GM19468 (cell line): ENCODE data around the gene RNU6-9.

ENCODE experiments used
- ATAC-seq: cut with Tn5 transposase; IDR thresholded peaks from one replicate; pipeline ENCODE4 v1.9.1; 2021; ENCODE audit warnings: mild to moderate bottlenecking, moderate library complexity, moderate number of reproducible peaks; ENCODE audit not compliant: unreplicated experiment; ENCODE audit errors: extremely low read depth

RNU6-9 gene

DNA sequence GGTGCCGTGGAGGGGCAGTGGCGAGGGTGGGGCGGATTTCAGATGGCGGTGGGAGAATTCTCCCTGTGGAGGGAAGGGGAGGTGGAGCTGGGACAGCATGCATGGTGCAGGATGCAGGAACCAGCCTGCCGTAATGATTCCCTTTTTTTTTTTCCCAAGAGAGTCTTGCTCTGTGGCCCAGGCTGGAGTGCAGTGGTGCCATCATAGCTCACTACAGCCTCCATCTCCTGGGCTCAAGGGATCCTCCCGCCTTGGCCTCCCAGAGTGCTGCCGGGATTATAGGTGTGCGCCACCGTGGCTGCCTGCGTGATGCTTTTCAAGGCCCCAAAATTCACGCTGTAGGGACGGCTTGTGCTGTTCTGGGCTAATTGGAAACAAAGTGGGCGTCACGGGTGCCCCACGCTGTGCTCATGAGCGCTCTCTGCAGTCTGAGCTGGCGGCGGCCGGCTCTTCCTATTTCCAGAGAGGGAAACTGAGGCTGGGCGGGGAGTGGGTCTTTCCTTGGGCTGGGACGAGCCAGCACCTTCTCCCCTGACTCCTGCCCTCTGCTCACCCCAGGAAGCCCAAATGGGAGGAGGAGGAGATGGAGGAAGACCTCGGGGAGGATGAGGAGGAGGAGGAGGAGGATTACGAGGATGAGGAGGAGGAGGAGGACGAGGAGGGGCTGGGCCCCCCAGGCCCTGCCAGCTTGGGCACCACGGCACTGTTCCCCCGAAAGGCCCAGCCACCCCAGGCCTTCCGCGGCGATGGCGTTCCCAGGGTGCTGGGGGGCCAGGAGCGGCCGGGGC, 38.8 kb downstream of the RNU6-9 start:
- no peak for ATAC-seq

DNA sequence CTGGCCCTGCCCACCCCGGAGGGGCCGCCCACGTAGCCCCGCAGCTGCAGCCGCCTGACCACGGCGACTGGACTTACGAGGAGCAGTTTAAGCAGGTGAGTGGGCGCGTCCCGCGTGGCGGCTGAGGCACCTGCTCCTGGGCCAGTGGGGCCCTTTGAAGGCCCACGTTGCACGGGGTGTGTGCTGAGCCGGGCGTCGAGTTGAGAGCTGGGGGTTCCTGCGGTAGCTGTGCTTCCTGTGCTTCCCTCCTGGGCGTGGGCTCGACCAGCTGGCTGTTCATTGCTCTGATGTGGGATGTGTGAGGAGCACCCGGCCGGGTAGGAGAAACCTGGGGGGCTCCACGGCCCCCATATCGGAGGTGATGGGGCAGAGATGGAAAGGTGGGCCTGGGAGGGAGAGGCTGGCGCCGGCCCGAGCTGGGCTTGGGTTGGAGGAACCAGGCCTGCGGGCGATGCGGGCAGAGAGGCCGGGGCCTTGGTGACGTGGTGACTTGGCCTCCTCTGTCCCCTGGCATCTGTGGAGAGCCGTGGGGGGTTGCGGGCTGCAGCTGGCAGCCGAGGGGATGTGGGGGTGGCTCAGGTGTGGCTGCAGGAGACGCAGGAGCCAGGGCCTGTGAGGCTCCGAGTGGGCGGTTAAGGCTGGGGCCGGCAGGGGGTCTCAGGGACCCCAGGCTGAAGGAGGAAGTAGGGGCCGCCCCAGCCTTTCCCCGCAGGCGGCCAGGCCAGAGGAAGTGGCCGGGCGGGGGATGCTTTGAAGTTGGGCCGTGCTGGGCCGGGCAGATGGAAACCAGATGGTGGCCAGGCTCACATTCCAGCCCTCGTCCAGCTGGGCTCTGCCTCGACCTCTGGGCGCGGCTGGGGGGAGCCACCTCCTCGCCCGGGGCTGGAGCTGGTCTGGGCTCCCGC, 39.6 kb downstream of the RNU6-9 start:
- ATAC-seq: no peak

DNA sequence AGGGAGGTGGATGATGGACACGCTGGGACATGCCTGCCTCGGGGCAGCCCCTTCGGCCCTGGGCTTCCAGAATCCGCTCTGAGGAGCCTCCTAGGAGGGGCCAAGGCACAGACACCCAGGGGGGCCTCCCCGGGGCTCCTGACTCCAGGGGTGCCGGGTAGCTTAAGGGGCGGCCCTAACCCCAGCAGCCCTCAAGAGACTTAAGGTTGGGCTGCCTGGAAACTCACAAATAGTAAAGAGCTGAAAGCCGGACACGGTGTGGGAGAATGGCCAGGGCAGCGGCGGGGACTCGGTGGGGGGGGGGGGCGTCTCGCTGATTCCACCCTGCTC, 40.2 kb downstream of the RNU6-9 start:
- no peak for ATAC-seq

DNA sequence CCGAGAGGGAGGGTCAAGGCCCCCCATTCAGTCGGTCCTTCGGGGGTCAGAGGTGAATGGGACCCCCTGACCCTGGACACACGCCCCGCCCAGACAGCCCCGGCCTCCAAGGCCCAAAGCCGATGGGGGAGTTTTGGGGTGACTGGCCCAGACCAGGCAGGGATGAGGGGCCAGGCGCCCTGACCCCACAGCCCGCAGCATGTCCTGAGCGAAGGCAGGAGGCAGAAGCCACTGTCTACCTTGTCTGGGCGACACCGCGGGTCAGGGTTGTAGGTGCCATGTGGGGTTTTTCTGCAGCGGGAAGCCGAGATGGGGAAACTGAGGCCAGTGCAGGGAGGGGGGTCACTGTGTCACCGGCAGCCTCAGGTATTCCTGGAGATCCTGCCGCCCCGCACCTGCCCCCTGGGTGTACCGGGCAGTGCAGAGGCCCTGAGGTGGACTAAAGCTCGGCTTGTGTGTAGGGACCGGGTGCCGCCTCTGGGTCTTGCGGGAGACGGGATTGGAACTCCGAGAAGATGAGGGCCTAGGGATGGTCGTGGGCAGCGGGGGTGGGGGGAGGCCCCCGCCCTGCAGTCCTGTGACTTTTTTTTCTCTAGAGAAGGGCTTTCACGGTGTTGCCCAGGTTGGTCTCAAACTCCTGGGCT, 41.0 kb downstream of the RNU6-9 start:
- ATAC-seq: no peak

DNA sequence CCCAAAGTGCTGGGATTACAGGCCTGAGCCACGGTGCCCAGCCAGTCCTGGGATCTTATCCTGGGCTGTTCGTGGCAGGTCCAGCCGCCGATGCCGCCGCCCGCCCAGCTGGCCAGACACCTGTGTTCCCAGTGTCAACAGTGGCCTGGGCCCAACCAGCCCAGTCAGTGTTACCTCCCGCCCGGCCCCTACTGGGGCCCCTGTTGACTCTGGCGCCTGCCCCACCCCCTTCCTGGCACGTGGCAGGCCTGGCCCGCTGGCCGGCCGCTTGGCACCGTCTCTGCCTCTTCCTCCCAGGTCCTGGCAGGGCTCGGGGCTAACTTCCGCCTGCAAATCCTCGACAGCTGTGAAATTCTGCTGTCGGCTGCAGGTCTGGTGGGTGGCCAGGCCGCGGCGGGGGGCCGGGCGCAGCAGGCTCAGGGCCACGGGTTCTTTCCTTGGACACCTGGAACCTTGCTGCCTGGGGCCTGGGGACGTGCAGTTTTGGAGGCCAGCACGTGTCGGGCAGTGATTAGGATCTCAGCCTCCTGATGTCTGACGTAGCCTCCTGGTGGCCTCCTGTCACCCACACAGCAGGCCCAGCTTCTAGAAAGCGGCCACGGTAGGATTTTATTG, 41.7 kb downstream of the RNU6-9 start:
- no peak for ATAC-seq

DNA sequence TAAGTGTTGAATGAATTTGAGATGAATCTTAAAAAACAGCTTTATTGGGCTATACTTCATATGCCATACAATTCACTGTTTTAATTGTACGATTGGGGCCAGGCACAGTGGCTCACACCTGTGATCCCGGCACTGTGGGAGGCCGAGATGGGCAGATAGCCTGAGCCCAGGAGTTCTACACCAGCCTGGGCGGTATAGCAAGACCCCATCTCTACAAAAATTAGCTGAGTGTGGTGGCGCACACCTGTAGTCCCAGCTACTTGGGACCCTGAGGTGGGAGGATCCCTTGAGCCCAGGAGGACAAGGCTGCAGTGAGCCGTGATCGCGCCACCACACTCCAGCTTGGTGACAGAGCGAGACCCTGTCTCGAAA, 42.9 kb downstream of the RNU6-9 start:
- no peak for ATAC-seq

DNA sequence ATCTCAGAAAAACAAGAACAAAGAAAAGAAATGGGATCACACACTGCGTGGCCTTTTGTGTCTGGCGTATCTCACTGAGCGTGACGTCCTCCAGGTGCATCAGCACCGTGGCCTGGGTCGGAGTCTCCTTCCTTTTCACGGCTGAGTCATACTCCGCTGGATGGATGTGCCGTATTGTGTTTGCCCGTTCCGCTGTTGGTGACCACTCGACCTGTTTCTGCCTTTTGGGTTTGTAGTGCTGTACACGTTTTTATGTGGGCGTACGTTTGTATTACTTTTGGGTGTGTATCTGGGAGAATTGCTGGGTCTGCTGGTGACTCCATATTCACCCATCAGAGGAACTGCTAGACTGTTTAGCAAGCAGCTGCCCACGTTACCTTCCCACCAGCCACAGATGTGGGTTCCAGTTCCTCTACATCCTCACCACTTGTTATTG, 44.0 kb downstream of the RNU6-9 start:
- ATAC-seq: no peak

DNA sequence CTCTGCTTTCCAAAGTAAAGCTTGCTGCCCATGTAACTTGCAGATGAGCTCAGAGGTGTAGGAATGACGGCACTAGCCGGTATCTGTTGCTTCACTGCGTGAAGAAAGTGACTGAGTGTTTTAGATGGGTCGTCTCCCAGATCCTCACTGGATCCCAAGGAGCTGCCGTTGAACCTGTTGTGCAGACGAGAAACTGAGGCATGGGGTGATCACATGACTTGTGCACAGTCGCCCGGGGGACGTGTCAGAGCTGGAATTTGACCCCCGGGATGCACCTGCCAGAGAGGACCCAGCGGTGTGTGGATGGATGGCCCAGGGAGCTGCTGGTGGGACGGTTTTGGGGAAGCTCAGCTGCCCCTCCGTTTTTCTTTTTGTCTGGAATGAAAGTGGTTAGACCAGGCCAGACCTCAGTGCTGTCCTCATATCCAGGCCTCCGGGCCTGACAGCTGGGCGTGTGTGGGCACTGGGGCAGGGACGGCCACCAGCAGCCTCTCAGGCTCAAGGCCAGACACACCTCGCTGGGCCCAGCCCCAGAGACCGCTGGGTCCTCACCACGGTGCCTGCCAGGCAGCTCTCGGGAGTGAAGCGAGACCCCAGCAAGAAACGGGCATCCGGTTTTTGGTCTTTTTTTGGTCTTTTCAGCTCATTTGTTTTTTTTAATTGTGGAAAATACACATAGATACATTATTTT, 45.1 kb downstream of the RNU6-9 start:
- no peak for ATAC-seq

DNA sequence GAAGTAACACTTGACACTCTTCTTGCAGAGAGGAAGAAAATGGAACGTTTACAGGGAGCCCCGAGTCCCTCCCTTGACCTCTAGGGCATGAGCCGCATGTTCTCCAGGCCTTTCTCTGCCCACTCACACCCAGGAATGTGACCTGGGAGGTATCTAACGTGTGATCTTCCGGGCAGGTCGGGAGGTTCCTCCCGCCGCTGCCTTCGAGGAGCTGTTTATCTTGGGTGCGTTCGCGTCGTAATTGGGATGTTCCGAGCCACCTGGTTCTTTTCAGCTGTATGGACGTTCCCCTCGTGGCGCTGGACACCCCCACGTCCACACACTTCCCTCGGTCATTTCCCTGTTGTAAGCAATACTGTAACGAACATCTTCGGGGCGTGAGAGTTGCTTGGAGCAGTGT, 46.2 kb downstream of the RNU6-9 start:
- no peak for ATAC-seq

DNA sequence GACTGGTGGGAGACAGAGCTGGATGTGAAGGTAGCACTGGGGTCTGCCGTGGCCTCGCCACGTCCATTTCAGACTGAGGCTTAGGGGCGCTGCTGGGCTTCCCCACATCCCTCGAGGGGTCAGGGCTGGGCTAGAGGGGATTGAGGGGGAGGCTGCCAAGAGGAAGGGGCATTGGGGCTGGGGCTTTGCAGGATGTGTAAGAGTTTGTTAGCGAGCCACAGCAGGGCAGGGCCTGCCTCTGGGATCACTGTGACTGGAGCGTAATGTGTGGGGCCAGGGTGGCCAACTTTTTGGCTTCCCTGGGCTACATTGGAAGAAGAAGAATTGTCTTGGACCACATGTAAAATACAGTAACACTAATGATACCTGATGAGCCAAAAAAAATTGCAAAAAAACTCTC, 46.6 kb downstream of the RNU6-9 start:
- no peak for ATAC-seq

DNA sequence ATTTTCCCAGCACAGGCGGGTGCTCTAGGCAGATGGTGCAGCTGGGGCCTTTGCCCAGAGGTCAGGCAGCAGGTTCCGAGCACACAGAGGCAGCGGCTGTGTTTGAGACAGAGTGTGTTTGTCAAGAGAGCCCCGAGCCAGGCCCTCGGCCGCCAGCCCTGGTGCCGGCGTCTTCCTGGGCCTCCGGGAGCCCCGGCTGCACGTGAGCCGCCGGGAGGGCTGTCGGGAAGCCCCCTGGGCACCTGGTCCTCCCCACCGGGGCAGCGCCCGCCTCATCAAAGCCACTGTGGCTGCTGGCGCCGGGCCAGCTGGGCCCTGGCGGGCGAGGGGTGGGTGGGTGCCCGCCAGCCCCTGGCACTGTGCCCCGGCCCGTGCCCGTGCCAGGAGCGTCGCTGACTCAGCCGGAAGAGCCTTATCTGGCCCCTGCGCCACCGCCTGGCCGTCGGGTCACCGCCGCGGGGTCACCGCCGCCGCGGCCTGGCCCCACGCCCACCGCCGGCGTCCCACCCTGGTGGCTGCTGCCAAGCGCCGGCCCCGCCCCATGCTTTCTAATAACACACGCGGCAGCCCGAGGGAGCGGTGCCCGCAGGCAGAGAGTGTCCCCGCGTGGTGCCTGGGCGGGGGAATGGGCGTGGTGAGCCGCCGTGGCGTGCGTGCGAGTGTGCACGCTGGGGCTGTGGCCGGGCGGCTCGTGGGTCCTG, 47.5 kb downstream of the RNU6-9 start:
- ATAC-seq: no peak

DNA sequence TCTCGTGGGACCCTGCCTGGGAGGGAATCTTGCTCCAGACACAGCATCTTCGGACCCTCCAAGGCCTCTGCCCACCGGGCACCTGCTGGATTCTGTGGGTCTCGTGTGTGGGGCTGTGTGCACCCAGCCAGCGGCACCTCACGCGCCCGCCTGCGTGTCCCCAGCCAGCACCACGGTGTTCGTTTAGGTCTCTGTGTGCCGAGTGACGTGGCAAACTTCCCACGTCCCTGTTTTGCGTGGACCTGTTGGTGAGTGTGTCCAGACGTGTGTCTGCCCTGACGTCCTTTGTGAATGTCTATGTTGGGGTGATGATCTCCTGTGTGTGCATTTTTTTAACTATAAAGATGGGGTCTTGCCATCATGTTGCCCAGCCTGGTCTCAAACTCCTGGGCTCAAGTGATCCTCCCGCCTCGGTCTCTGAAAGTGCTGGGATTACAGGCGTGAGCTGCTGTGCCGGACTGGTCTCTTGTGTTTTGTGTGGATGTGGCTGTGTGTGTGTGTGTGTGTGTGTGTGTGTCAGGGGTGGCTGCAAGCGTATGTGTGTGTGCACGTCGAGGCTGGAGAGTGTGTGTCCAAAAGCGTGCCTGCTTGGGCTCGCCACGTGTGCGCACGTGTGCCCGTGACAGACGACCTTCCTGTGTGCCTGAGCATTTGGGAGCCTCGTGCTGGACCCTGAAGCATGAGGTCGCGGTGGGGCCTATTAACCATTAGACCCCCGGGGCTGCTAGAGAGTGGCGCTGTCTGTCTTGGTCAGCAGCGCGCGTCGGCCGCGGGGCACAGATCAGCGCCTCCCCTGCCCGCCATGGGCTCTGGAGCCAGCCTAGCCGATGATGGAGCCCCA, 48.2 kb downstream of the RNU6-9 start:
- ATAC-seq: no peak

DNA sequence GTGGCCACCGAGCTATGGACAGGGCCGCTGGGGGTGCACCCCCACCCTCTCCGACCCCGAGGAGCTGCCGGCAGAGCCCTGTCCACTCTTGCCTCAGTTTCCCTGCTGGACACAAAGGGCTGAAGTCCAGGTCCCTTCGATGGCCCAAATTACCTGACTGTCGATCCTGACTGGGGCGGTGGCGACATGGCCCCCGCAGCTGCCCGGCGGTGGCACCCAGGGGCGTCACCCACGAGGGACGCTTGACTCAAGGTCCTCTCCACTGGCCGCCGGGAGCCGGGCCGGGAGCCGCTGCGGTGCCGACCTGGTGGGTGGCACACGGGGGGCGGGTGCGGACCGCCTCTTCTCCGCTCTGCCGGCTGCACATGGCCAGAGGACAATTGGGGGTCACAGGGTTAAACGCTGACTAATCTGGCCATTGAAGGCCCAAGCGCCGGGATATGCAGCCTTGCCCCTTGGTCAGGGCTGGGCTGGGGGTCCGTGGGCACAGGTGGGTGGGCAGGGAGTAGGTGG, 48.9 kb downstream of the RNU6-9 start:
- no peak for ATAC-seq
